Measurements from ENCODE around the gene DOHH.

- TF ChIP-seq YY1 (IDR thresholded peaks at IDR 0.05; ENCODE audit: insufficient read depth, insufficient read length) (no peak), SUZ12 (IDR thresholded peaks at IDR 0.05; ENCODE audit: extremely low read depth, insufficient read depth, insufficient read length) (no peak), ZNF274 (IDR thresholded peaks at IDR 0.05; ENCODE audit: low read depth, low read length) (no peak)
Measured at GRCh38 chr19:3474614-3475013, 25.9 kb downstream of the DOHH start.
